HepG2 (cell line): ENCODE results near the gene NBPF3. TPM values are rescaled to one million over a fixed set of nuclear protein-coding genes. Genes with fewer than 3 reads are reported as not detected.

Experiments
- ATM ChIP-seq: fragments of 450-650 bp; IDR thresholded peaks from 2 replicates; pipeline ENCODE4 v1.7.1; 2017; ENCODE audit warnings: mild to moderate bottlenecking, borderline replicate concordance
- FLYWCH1 ChIP-seq: sonication (generic); formaldehyde crosslinking; IDR thresholded peaks from 2 replicates; pipeline ENCODE4 v1.8.1; 2023; ENCODE audit warnings: mild to moderate bottlenecking, missing genetic modification reagents
- KLF15 ChIP-seq: sonication (generic); formaldehyde crosslinking; IDR thresholded peaks from 2 replicates; pipeline ENCODE4 v1.8.1; 2023; ENCODE audit warnings: borderline replicate concordance, mild to moderate bottlenecking, inconsistent platforms, missing genetic modification reagents, mixed read lengths
- NFAT5 ChIP-seq: sonication (generic); formaldehyde crosslinking; IDR thresholded peaks from 2 replicates; pipeline ENCODE4 v1.4.0; 2020; ENCODE audit warnings: missing genetic modification reagents
- PAF1 ChIP-seq: IDR thresholded peaks from 2 replicates; pipeline ENCODE4 v1.6.1; 2016; ENCODE audit warnings: missing genetic modification reagents, missing compliant biosample characterization
- PCBP1 ChIP-seq: fragments of 200-400 bp; formaldehyde crosslinking; IDR thresholded peaks from 2 replicates; pipeline ENCODE4 v1.6.1; 2017; ENCODE audit warnings: mild to moderate bottlenecking, low read depth, low read length, borderline replicate concordance
- PHF21A ChIP-seq: sonication (generic); formaldehyde crosslinking; IDR thresholded peaks from 2 replicates; pipeline ENCODE4 v1.5.0; 2020; ENCODE audit warnings: mild to moderate bottlenecking, missing genetic modification reagents
- TEAD3 ChIP-seq: optimal IDR thresholded peaks from 2 replicates; pipeline ENCODE3; 2016; ENCODE audit warnings: borderline replicate concordance
- TMF1 ChIP-seq: sonication (generic); formaldehyde crosslinking; IDR thresholded peaks from 2 replicates; pipeline ENCODE4 v1.8.1; 2022; ENCODE audit warnings: low read depth, missing genetic modification reagents
- ZMYM3 ChIP-seq: sonication (generic); formaldehyde crosslinking; IDR thresholded peaks from 2 replicates; pipeline ENCODE4 v1.5.1; 2020; ENCODE audit warnings: mild to moderate bottlenecking, missing genetic modification reagents
- polyA plus RNA-seq, 8 experiments: library from polyadenylated mRNA; depleted of rRNA in 3 of 8; stranded (reverse) in 7 of 8; unstranded in 1 of 8; fragments of >200 nt; fragmentation: Illumina TruSeq in 4 of 8; extraction: Trizol in 4 of 8; gene quantifications; 2 replicates each; pipeline versions ENCODE4 v1.2.1 to v1.2.3, GENCODE V29; 2011 to 2016; ENCODE audit warnings: low read depth in 4 of 8, missing spikeins in 1 of 8, mixed read lengths in 1 of 8; ENCODE audit not compliant: insufficient read depth in 1 of 8
- total RNA-seq, 5 experiments: library from RNA; depleted of rRNA; stranded (reverse); fragments of >200 nt; fragmentation: Illumina TruSeq; extraction: Trizol; gene quantifications; 2 replicates each; pipeline ENCODE4 v1.2.3, GENCODE V29; 2016; ENCODE audit warnings: low read depth in 1 of 5
- TF ChIP-seq, protein P1 (sequence below): sonication (generic); formaldehyde crosslinking; IDR thresholded peaks from 2 replicates; pipeline ENCODE4 v1.4.0; 2020; ENCODE audit warnings: mild to moderate bottlenecking, missing genetic modification reagents

NBPF3 gene
- total and polyA plus RNA-seq, 2 of the 13 experiments (the other 11 are each of a cell fraction or from before 2014, with no cell fraction given), result 3.5 to 4.9 TPM

DNA sequence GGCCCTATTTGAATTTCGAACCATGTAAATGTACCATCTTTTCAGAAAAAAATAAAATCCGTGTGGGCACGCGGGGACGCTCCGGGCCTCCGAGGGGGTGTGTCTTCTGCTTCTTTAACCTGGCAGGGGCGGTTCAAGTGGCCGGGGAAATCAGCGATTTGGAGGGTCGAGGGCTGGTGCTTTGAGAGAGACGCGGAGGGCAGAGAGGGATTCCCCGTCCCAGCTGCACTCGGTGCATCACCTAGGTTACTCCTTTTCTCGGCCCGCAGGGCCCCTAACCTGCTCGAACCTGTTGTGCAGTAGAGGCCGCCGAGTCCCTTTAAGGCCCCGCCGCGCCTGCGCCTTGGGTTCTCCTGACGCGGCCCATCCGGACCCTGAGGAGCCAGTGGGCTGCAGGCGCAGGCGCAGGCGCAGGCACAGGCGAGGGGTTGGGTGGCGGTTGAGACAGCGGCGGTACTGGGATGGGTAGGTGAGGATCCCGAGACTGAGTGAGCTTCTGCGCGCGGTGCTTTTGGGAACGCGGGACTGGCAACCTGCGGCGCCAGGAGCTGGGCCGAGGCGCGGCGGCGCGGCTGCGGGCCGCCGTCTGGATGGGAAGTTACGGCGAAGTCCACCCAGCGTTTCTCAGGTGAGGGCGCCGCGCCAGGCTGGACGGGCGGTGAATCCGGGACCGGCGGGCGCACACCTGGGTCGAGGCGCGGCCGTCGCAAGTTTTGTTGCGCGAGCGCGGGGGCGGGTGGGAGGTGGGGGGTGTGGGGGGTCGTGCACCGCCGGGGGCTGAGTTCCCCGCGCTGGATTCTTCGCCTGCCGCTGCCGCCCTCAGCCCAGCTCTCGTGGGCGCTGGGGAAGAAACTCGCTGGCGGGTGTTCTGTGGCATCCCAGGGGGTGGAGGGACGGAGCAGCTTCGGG is at the start of gene NBPF3 (continued):
- TF ChIP-seq NFAT5 (CRISPR knock-in tag), result 0 out of 2 replicates have a peak, but pooled peaks have one; percentile 39
- TF ChIP-seq PAF1, result no peak
- TF ChIP-seq KLF15 (CRISPR knock-in tag), result 0 out of 2 replicates have a peak, but pooled peaks have one; percentile 17
- TF ChIP-seq ATM, result no peak
- no peak for TF ChIP-seq ZMYM3 (CRISPR knock-in tag)
- no peak for TF ChIP-seq TEAD3 (CRISPR knock-in tag)
- peak; percentile 65 for TF ChIP-seq PHF21A (CRISPR knock-in tag)
- TF ChIP-seq TMF1 (CRISPR knock-in tag), result no peak
- TF ChIP-seq FLYWCH1 (CRISPR knock-in tag), result no peak
- TF ChIP-seq, protein P1, sequence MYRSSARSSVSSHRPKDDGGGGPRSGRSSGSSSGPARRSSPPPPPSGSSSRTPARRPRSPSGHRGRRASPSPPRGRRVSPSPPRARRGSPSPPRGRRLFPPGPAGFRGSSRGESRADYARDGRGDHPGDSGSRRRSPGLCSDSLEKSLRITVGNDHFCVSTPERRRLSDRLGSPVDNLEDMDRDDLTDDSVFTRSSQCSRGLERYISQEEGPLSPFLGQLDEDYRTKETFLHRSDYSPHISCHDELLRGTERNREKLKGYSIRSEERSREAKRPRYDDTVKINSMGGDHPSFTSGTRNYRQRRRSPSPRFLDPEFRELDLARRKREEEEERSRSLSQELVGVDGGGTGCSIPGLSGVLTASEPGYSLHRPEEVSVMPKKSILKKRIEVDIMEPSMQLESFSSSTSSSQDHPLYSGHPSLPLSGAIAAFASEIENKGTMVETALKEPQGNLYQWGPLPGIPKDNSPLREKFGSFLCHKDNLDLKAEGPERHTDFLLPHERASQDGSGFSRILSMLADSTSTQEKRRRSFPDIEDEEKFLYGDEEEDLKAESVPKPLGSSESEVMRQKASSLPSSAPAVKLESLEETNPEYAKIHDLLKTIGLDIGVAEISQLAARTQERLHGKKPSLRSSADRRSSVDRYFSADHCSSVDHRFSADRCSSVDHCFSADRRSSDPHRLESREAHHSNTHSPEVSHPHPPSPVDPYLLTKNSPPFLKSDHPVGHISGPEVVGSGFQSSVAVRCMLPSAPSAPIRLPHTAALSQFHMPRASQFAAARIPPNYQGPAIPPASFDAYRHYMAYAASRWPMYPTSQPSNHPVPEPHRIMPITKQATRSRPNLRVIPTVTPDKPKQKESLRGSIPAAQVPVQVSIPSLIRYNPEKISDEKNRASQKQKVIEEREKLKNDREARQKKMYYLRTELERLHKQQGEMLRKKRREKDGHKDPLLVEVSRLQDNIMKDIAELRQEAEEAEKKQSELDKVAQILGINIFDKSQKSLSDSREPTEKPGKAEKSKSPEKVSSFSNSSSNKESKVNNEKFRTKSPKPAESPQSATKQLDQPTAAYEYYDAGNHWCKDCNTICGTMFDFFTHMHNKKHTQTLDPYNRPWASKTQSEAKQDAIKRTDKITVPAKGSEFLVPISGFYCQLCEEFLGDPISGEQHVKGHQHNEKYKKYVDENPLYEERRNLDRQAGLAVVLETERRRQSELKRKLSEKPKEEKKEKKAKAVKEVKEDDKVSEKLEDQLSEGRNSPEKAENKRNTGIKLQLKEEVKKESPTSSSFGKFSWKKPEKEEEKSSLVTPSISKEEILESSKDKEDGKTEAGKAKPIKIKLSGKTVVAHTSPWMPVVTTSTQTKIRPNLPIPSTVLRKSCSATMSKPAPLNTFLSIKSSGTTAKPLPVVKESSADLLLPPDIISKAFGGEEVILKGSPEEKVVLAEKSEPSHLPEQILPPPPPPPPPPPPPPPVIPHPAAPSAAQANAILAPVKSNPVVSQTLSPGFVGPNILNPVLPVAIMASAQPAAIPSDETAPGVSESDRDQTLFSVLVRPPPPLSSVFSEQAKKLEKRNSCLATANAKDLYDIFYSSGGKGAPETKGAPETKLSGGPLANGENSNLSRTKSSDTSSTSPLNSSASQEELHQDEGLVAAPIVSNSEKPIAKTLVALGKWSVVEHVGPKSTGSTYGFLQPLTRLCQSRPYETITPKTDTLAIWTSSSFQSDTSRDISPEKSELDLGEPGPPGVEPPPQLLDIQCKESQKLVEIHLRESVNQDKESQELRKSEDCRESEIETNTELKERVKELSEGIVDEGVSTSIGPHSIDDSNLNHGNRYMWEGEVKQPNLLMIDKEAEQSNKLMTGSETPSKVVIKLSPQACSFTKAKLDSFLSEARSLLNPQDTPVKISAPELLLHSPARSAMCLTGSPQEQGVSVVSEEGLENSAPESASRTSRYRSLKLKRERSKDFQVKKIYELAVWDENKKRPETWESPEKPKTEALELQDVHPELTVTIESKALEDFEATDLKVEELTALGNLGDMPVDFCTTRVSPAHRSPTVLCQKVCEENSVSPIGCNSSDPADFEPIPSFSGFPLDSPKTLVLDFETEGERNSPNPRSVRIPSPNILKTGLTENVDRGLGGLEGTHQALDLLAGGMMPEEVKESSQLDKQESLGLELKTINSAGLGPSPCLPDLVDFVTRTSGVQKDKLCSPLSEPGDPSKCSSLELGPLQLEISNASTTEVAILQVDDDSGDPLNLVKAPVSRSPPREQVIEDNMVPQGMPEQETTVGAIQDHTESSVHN (CRISPR knock-in tag), result no peak
- no peak for TF ChIP-seq PCBP1
